ENCODE measurements around the gene GSTA5.
"Not testable (repeated sequence)": the region's sequence is repeated elsewhere in the genome, so short reads cannot be mapped to it uniquely, and the experiment has no call there.

Gene GSTA5

DNA sequence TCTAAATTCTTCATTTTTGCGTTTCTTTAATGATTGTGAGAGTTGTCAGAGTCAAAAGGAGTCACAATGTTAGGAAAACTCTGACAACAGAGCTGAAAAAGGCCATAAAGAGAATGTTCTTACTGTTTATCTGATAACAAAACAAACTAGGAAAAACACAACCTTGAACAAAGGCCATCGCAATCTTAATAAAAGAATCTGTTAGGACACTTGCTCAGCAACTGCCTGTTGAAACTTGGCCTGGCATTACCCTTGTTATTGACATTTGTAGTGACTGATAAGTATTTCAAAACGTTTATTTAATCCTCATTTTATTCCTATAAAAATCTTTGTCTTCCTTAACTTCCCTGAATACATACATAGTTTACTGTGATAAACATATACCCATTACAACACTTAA is 52.7 kb downstream of the GSTA5 start:
- DNase-seq: no peak

DNA sequence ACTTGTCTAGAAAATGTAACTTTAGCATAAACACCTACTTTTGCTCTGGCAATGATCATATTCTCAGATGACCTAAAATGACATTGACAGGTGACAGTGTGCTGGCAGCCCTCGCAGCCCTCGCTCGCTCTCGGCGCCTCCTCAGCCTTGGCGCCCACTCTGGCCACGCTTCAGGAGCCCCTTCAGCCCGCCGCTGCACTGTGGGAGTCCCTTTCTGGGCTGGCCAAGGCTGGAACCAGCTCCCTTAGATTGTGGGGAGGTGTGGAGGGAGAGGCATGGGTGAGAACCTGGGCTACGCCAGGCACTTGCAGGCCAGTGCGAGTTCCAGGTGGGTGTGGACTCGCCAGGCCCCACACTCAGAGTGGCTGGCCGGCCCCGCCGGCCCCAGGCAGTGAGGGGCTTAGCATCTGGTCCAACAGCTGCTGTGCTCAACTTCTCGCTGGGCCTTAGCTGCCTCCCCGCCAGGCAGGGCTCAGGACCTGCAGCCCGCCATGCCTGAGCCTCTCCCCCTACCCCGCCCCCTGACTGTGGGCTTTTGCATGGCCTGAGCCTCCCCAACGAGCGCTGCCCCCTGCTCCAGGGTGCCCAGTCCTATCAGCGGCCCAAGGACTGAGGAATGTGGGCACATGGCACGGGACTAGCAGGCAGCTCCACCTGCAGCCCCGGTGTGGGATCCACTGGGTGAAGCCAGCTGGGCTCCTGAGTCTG is 54.2 kb downstream of the GSTA5 start:
- DNase-seq: no peak

DNA sequence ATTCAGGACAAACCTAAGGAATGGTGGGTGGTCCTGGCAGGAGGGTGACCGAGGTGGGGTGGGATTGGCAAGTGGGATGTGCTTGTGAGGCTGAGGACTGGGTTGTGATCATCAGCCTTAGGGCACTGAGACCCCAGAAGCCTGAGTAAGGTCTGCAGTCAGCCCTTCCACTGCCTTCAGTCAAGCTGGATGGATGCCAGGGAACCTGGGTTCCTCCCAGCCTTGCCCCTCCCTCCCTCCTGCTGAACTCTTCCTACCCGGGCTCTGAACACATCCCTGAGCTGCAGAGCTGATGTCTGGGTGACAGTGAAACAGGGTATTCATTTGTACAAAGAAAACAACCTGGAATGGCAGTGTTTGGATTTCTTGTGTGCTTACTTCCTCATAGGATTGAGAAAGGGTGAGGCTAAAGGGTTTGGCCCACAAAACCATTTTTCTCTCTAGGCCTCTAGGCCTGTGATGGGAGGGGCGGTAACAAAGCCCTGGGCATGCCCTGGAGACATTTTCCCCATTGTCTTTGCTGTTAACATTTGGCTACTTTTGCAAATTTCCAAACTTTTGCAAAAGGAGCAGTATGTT is 57.8 kb downstream of the GSTA5 start:
- not testable (repeated sequence) for DNase-seq

DNA sequence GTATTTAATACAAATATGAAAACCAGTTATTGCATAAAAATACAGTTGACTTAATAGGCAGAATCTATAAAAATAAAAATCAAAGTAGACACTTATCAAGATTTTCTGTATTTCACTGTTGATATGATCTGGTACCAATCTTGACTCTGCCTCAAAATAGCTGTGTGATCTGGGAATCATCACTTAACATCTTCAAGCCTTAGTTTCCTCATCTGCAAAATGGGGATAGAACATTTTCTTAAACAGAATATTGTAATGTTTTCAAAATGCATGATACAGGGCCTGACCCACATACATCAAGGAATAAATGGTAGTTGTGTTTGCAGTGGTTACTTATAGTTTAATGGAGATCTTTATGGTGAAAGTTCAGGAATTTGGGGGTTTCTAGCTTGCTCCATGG is 58.4 kb downstream of the GSTA5 start:
- not testable (repeated sequence) for DNase-seq

All from left hindlimb (tissue), 1 donor.